Hepatocyte (in vitro differentiated cells): ENCODE data around the gene ATP2B3. TPM values are rescaled to one million over a fixed set of nuclear protein-coding genes. Genes with fewer than 3 reads are reported as not detected.

Experiments used
- DNase-seq: peaks from one replicate; pipeline ENCODE4 v3.0.0-alpha.2; 2016; ENCODE audit warnings: low spot score
- H2AFZ ChIP-seq: fragments of 200-600 bp; sonication (generic); 2 replicates; pipeline ENCODE4 v1.6.0; 2016; ENCODE audit warnings: antibody characterized with exemption, mild to moderate bottlenecking
- H3K27ac ChIP-seq: fragments of 200-600 bp; sonication (generic); 2 replicates; pipeline ENCODE4 v1.5.1; 2016; ENCODE audit warnings: mild to moderate bottlenecking
- H3K27me3 ChIP-seq: fragments of 200-600 bp; sonication (generic); 2 replicates; pipeline ENCODE4 v1.6.1; 2016
- H3K36me3 ChIP-seq: fragments of 200-600 bp; sonication (generic); replicated peaks from 2 replicates; pipeline ENCODE4 v1.5.1; 2016; ENCODE audit warnings: low read depth; ENCODE audit not compliant: insufficient read depth
- H3K4me1 ChIP-seq: fragments of 200-600 bp; sonication (generic); 2 replicates; pipeline ENCODE4 v1.5.1; 2016; ENCODE audit warnings: mild to moderate bottlenecking, moderate library complexity; ENCODE audit not compliant: insufficient read depth
- H3K4me2 ChIP-seq: fragments of 200-600 bp; sonication (generic); 2 replicates; pipeline ENCODE4 v1.6.0; 2016
- H3K4me3 ChIP-seq: fragments of 200-600 bp; sonication (generic); 2 replicates; pipeline ENCODE4 v1.5.1; 2016; ENCODE audit warnings: mild to moderate bottlenecking
- H3K79me2 ChIP-seq: fragments of 200-600 bp; sonication (generic); 2 replicates; pipeline ENCODE4 v1.6.0; 2017; ENCODE audit warnings: mild to moderate bottlenecking
- H3K9me2 ChIP-seq: fragments of 200-600 bp; sonication (generic); replicated peaks from 2 replicates; pipeline ENCODE4 v1.6.0; 2017; ENCODE audit warnings: mild to moderate bottlenecking; ENCODE audit not compliant: insufficient read depth
- H3K9me3 ChIP-seq: fragments of 200-600 bp; sonication (generic); 2 replicates; pipeline ENCODE4 v1.5.1; 2016; ENCODE audit warnings: low read depth, mild to moderate bottlenecking
- H4K20me1 ChIP-seq: fragments of 200-600 bp; sonication (generic); 2 replicates; pipeline ENCODE4 v1.6.0; 2016; ENCODE audit warnings: mild to moderate bottlenecking; ENCODE audit not compliant: insufficient read depth, poor library complexity, severe bottlenecking
- EZH2 ChIP-seq: fragments of 200-600 bp; sonication (generic); IDR thresholded peaks from 2 replicates; pipeline ENCODE4 v1.6.1; 2016; ENCODE audit warnings: antibody characterized with exemption, mild to moderate bottlenecking, borderline replicate concordance
- EZH2phosphoT487 ChIP-seq: fragments of 200-600 bp; sonication (generic); IDR thresholded peaks from one replicate; pipeline ENCODE4 v1.6.1; 2018; ENCODE audit warnings: antibody characterized with exemption, mild to moderate bottlenecking, low read depth, moderate library complexity; ENCODE audit not compliant: unreplicated experiment, severe bottlenecking
- WGBS: methylation state at CpG from one replicate; pipeline ENCODE4 v1.1.6; 2016; ENCODE audit warnings: low lambda C conversion rate; ENCODE audit errors: missing lambda C conversion rate; 5-methylcytosine and 5-hydroxymethylcytosine counted together
- polyA plus RNA-seq: library from polyadenylated mRNA; unstranded; fragments of >200 nt; fragmentation: Nextera tagmentation; extraction: Ambion mirVana; gene quantifications from 2 replicates; pipeline ENCODE4 v1.2.1, GENCODE V29; 2016
- total RNA-seq: library from RNA; depleted of rRNA; stranded (reverse); fragments of >200 nt; gene quantifications from 2 replicates; pipeline ENCODE4 v1.2.3, GENCODE V29; 2014
- TF ChIP-seq, protein P1 (sequence below): fragments of 200-600 bp; sonication (generic); IDR thresholded peaks from 2 replicates; pipeline ENCODE4 v1.5.1; 2016; ENCODE audit warnings: antibody characterized with exemption, mild to moderate bottlenecking; ENCODE audit not compliant: poor library complexity

Gene ATP2B3
- total and polyA plus RNA-seq, 2 experiments from 2014 or later = 0.07 TPM; not detected in 1

GRCh38 chrX:153474266-153474665 lies 43.2 kb upstream of the ATP2B3 start:
- no peaks in the 10 kb centered on the region for H3K9me3 ChIP-seq
- DNase-seq = no peak

DNA sequence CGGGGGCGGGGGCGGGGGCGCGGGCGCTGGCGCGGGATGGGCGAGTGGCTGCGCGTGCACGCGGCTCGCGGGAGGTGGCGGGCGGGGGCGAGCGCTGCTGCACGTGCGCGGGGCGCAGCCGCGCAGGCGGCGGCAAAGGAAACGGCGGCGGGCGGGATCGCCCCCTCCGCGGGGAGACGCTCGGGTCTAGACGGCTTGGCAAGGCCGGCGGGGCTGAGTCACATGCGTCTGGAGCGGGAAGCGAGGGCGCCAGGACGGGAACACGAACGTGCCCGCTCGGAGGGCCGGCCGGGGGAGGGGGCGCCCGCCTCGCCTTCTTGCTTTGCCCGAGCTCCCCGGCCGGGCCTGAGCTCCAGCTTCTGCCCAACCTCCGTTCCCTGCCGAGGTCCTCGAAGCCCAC lies 42.7 kb upstream of the ATP2B3 start:
- peaks cover 11% of the 10 kb centered on the region for H3K4me1 ChIP-seq
- no peaks in the 10 kb centered on the region for H4K20me1 ChIP-seq
- no peaks in the 10 kb centered on the region for H3K79me2 ChIP-seq
- DNase-seq = peak; percentile 80
- H3K9me2 ChIP-seq = no peaks in the 10 kb centered on the region
- peak overlapping the region; percentile 95 for H3K27ac ChIP-seq
- peak overlapping the region; percentile 71 for H3K4me2 ChIP-seq
- H3K4me3 ChIP-seq = no peak overlapping the region
- H3K27me3 ChIP-seq = no peaks in the 10 kb centered on the region
- 10% methylated on average over 16 of the region's 59 CpGs for WGBS
- no peaks in the 10 kb centered on the region for H3K36me3 ChIP-seq
- no peak overlapping the region for H2AFZ ChIP-seq
- H3K9me3 ChIP-seq = no peaks in the 10 kb centered on the region
- TF ChIP-seq, protein P1, sequence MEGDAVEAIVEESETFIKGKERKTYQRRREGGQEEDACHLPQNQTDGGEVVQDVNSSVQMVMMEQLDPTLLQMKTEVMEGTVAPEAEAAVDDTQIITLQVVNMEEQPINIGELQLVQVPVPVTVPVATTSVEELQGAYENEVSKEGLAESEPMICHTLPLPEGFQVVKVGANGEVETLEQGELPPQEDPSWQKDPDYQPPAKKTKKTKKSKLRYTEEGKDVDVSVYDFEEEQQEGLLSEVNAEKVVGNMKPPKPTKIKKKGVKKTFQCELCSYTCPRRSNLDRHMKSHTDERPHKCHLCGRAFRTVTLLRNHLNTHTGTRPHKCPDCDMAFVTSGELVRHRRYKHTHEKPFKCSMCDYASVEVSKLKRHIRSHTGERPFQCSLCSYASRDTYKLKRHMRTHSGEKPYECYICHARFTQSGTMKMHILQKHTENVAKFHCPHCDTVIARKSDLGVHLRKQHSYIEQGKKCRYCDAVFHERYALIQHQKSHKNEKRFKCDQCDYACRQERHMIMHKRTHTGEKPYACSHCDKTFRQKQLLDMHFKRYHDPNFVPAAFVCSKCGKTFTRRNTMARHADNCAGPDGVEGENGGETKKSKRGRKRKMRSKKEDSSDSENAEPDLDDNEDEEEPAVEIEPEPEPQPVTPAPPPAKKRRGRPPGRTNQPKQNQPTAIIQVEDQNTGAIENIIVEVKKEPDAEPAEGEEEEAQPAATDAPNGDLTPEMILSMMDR = no peak
- TF ChIP-seq EZH2phosphoT487 (no peak), EZH2 (no peak)

More at GRCh38 chrX:153474266-153474665, 43.2 kb upstream of the ATP2B3 start:
- peaks cover 11% of the 10 kb centered on the region for H3K4me1 ChIP-seq
- no peaks in the 10 kb centered on the region for H3K36me3 ChIP-seq
- H2AFZ ChIP-seq = no peak overlapping the region
- TF ChIP-seq, protein P1 = no peak
- TF ChIP-seq EZH2phosphoT487 = no peak
- no peak for TF ChIP-seq EZH2
- no peak overlapping the region for H3K4me3 ChIP-seq
- peak overlapping the region; percentile 53 for H3K27ac ChIP-seq
- H3K4me2 ChIP-seq = peak overlapping the region; percentile 25
- H3K79me2 ChIP-seq = peaks cover 4% of the 10 kb centered on the region
- 77% methylated on average over 10 of the region's 10 CpGs for WGBS
- H4K20me1 ChIP-seq = no peaks in the 10 kb centered on the region
- no peaks in the 10 kb centered on the region for H3K9me2 ChIP-seq
- no peaks in the 10 kb centered on the region for H3K27me3 ChIP-seq

DNA sequence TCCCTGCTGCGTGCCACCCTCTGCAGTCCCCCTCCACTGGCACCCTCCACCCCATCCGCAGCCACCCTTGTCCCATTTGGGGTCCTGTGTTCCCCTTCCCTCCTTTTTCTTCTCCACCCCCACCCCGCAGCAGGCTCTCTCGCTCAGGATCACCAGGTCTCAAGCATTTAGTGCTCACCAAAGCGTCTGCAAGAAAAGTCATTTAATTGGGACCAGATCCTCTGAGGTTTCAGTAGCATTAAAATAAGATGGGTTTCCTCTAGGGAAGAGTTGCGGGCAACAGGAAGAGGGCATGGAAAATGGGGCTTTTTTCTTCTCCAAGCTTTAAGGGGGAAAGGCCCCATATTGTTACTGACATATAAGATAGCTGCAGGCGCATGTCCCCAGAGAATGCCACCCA lies 42.2 kb upstream of the ATP2B3 start:
- Histone ChIP-seq H2AFZ (no peak overlapping the region), H3K27me3 (no peaks in the 10 kb centered on the region), H4K20me1 (no peaks in the 10 kb centered on the region), H3K4me2 (peak overlapping the region; percentile 71), H3K4me3 (no peak overlapping the region), H3K4me1 (peaks cover 11% of the 10 kb centered on the region), H3K9me2 (no peaks in the 10 kb centered on the region), H3K27ac (peak overlapping the region; percentile 95), H3K36me3 (no peaks in the 10 kb centered on the region), H3K79me2 (no peaks in the 10 kb centered on the region), H3K9me3 (no peaks in the 10 kb centered on the region)
- TF ChIP-seq EZH2phosphoT487 = no peak
- no peak for TF ChIP-seq EZH2
- TF ChIP-seq, protein P1 = no peak
- no peak for DNase-seq
- WGBS = 80% methylated on average over 7 of the region's 7 CpGs
